Natural killer cell treated with Interleukin-12 subunit alpha and Interleukin-12 subunit beta and Interleukin-15 and Interleukin-18, amount 100 ng/mL, for 72 hours (primary cell): ENCODE measurements around the gene ATXN7. TPM values are rescaled to one million over a fixed set of nuclear protein-coding genes. Genes with fewer than 3 reads are reported as not detected.
A peak's percentile ranks its signal among the peaks of the same experiment; 100 is the strongest.

Experiments
- ATAC-seq, 2 donors: fragments of 150-1000 bp; cut with Tn5 transposase in 1 of 2; sonication (Bioruptor Pico), chemical (Tn5 transposase) in 1 of 2; 2 replicates each; pipeline ENCODE4 v1.10.0; 2021
- DNase-seq: peaks from one replicate; pipeline ENCODE4 v3.0.0; 2022; ENCODE audit warnings: low spot score
- H3K27ac Mint-ChIP-seq, 2 donors: 1 replicate in 1 of 2; 2 replicates in 1 of 2; pipeline ENCODE4 v1.8.0; 2022; ENCODE audit warnings: mixed read lengths in 2 of 2, mild to moderate bottlenecking in 1 of 2, moderate library complexity in 1 of 2
- H3K27me3 Mint-ChIP-seq, 2 donors: 1 replicate in 1 of 2; 2 replicates in 1 of 2; pipeline ENCODE4 v1.8.0; 2022; ENCODE audit warnings: mixed read lengths in 2 of 2
- H3K36me3 Mint-ChIP-seq: one replicate; pipeline ENCODE4 v1.8.0; 2022; ENCODE audit warnings: mixed read lengths
- H3K4me1 Mint-ChIP-seq, 2 donors: 1 replicate in 1 of 2; 2 replicates in 1 of 2; pipeline ENCODE4 v1.8.0; 2022; ENCODE audit warnings: low read depth in 2 of 2, mixed read lengths in 2 of 2, mild to moderate bottlenecking in 1 of 2
- H3K4me3 Mint-ChIP-seq: one replicate; pipeline ENCODE4 v1.8.0; 2022; ENCODE audit warnings: mixed read lengths
- H3K9me3 Mint-ChIP-seq: 2 replicates; pipeline ENCODE4 v1.8.0; 2022; ENCODE audit warnings: mixed read lengths
- total RNA-seq, 2 donors: library from RNA; stranded (reverse); gene quantifications; one replicate each; pipeline ENCODE4 v1.2.3, GENCODE V29; 2022

ATXN7 gene
- total RNA-seq, 2 donors from 2014 or later, result 96.5 to 101 TPM

DNA sequence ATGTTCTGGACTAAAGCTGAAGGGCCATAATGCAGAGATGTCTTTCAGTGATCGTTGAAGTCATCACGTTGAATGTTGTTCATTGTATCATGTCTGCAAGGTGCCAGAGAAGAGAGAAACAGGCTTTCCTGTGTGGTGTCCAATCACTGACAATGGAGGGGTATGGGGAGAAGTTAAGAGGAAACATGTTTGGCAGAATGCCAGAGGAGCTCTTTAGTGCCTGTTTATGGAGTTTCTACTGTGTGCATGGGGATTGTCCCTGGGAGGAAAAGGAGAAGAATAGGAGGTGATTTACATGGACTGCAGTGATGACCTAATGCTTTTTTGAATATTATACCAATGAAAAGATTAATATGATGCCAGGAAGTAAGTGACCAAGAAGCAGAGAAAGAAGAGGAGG lies 36.8 kb downstream of the ATXN7 start:
- ATAC-seq (no peak), DNase-seq (no peak)
- Mint-ChIP-seq H3K36me3 (peaks cover 20% of the 10 kb centered on the region), H3K4me1 (peaks cover 17 to 24% of the 10 kb centered on the region in 2 donors), H3K4me3 (no peak overlapping the region), H3K27ac (peak overlapping the region in 1 of 2 donors; percentile 12), H3K9me3 (no peaks in the 10 kb centered on the region), H3K27me3 (no peaks in the 10 kb centered on the region)

DNA sequence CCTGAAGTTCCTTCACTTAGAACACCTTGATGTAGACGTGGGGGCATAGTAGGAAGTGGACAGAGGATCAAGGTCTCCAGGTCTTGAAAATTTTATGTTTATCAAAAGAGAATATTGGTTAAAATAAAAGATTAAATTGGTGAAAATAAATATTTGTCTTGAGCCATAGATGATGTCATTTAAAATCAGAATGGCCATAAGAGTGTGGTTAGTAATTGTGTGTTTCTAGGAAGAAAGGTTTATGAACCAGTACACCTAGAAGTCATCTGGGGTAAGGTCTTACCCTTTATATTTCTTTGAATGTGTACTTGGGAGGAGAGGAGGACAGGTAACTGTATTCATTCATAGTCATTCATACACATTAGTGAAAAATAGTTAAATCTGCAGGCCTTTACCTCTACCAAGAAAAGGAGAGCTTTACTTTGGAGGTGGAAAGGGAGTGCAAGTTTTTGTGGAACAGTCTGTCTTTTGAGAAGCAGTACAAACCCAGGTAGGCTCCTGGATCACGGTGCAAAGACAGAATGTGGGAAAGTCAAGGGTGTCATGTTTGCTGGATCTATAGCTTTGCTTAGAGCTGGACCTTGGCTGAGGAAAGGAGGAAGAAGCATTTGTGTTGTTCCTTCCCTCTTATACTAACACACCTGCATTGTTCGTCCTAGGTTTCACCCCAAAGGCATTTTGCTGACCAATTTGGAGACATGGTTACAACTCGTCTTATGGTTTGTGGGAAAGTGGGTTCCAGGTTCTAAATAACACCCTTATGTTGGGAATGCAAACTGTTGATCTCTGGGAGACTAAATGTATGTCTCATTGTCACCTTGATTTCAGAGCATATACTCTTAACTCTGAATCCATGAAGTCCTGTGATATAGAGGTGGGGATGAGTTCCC lies 42.3 kb downstream of the ATXN7 start:
- Mint-ChIP-seq H3K4me3 (no peak overlapping the region), H3K36me3 (peaks cover 5% of the 10 kb centered on the region), H3K27ac (no peak overlapping the region), H3K4me1 (peaks cover 15 to 17% of the 10 kb centered on the region in 2 donors), H3K27me3 (no peaks in the 10 kb centered on the region), H3K9me3 (no peaks in the 10 kb centered on the region)
- ATAC-seq (no peak), DNase-seq (no peak)

DNA sequence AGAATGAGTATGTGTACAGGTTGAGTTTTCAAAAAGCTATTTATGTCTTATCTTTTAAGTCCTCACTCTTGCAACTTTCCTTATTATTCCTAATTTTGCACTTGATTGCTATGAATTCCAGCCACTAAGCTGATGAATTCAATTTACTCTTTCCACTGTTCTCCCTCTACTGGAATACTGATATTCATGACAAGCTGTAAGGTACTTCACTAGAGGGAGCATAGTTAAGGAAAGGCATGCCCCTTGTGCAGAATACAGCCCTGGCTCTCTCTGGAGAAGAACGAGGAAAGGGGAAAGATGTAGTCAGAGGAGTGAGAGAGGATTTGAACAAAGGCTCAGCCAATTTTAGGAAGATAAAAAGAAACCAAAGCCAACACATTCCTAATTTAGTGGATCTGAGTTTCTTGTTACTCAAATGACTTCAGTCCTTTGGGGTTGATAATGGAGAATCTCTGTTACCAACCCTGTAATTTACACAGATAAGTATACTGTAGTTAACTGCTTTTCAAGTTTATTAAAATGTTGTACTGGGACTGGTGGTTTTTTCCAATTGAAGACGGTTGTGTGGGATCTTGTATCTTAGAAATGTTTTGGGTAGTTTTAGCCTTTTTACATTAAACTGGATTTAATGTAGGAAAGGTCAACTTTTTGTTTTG lies 44.5 kb downstream of the ATXN7 start:
- H3K4me3 Mint-ChIP-seq, result no peak overlapping the region
- peak overlapping the region in 1 of 2 donors; percentile 4 for H3K27ac Mint-ChIP-seq
- peaks cover 18 to 27% of the 10 kb centered on the region in 2 donors for H3K4me1 Mint-ChIP-seq
- DNase-seq (no peak), ATAC-seq (no peak)
- H3K36me3 Mint-ChIP-seq, result no peaks in the 10 kb centered on the region
- H3K27me3 Mint-ChIP-seq, result no peaks in the 10 kb centered on the region
- H3K9me3 Mint-ChIP-seq, result no peaks in the 10 kb centered on the region

DNA sequence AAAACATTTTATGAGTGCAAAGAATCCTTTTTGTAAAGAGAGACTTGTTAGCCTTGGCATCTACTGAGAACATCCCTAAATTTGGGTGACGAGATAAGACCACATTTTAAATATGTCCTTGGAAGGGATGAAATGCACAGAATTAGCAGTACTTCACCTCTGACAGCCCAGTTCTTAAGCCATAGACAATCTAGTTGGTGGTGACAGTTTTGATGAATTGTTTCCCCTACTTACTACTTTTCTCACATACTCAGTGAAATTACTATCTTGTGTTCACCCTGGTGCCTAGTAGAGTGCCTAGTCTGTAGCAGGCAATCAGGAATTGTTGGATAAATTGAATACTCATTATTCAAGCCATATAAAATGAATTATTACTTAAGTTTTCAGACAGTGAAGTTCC lies 45.1 kb downstream of the ATXN7 start:
- H3K4me1 Mint-ChIP-seq, result peaks cover 18 to 33% of the 10 kb centered on the region in 2 donors
- DNase-seq, result no peak

DNA sequence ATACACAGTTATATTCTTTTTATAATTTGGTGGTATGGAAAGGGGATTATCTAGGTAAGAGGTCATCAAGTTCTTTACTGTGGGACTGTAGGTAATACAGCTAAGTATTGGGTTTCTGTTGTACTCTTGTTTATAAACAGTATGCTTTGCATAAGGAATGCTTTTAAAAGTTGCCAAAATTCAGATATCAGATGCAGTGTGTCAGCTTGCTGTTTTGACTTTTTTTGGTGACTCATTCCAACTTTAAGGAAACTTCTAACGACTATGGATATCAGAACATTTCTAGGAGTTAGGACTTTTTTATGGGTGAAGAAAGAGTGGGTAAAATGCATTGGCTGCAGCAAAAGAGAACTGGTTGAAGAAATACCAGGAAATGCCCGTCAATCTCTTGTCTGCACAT lies 45.8 kb downstream of the ATXN7 start:
- no peaks in the 10 kb centered on the region for H3K36me3 Mint-ChIP-seq
- ATAC-seq (no peak), DNase-seq (no peak)
- H3K4me1 Mint-ChIP-seq, result peaks cover 15 to 40% of the 10 kb centered on the region in 2 donors
- H3K9me3 Mint-ChIP-seq, result no peaks in the 10 kb centered on the region
- H3K4me3 Mint-ChIP-seq, result no peak overlapping the region
- no peaks in the 10 kb centered on the region for H3K27me3 Mint-ChIP-seq
- H3K27ac Mint-ChIP-seq, result no peak overlapping the region

More for the DNA sequence above, 45.1 kb downstream of the ATXN7 start:
- H3K27me3 Mint-ChIP-seq, result no peaks in the 10 kb centered on the region
- H3K9me3 Mint-ChIP-seq, result no peaks in the 10 kb centered on the region
- H3K36me3 Mint-ChIP-seq, result no peaks in the 10 kb centered on the region
- H3K4me3 Mint-ChIP-seq, result no peak overlapping the region
- ATAC-seq, result no peak
- H3K27ac Mint-ChIP-seq, result peak overlapping the region in 1 of 2 donors; percentile 4

DNA sequence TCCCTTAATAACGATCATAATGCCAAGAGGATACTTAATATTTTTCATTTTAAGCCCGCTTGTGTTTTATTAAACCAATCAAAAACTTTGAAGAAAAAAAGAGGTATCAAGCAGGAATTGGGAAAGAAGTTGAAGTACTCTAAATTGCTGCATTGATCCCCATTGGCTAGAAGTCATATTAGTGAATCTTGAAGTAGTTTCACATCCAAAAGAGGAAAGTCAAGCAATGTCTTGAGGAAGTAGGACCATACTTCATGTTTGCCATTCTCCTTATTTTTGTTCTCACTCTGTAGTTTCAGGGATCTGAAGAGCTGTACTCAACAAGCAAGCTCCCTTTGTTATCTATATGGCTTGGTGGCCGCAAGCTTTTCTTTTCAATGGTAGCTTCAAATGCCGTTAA lies 46.3 kb downstream of the ATXN7 start:
- no peak overlapping the region for H3K4me3 Mint-ChIP-seq
- no peaks in the 10 kb centered on the region for H3K27me3 Mint-ChIP-seq
- DNase-seq, result no peak
- peak overlapping the region; percentile 72 to 86 for H3K27ac Mint-ChIP-seq
- ATAC-seq, result no peak
- H3K4me1 Mint-ChIP-seq, result peaks cover 16 to 40% of the 10 kb centered on the region in 2 donors
- H3K36me3 Mint-ChIP-seq, result no peaks in the 10 kb centered on the region
- H3K9me3 Mint-ChIP-seq, result no peaks in the 10 kb centered on the region

DNA sequence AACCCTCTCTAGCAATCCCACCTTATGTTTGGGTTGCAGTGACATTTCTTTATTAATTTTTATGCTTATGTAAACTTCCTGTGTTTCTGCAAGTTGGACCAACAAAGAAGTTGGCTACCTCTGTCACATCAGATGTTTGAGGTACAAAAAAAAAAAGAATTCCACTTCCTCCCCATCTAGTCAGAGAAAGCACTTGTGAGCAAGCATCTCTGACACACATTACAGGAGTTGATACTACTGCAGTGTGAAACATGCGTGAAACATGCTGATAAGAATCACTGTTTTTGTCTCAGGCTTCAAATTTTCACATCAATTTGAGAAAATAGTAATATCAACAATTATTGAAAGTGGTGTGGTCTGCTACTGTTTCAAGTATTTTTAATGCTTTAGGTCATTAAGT lies 47.2 kb downstream of the ATXN7 start:
- Mint-ChIP-seq H3K27ac (peak overlapping the region; percentile 72 to 86), H3K4me3 (peak overlapping the region; percentile 87)

DNA sequence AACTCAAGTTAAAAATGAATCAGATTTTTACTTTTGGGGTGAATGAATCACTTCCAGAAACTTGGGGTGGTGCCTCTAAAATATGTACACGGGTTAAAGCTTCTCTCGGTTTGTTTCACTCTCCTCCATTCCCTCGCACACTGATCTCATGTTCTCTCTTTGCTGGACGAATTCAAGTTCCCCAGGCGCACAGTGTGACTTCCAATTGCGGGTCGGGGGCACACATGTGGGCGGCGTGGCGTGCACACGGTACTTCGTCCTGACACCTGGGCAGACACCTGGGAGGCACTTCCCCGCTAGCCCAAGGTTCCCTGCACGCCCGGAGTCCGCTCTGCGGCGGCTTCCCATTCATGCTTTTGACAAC lies 47.8 kb downstream of the ATXN7 start:
- peaks cover 18 to 39% of the 10 kb centered on the region in 2 donors for H3K4me1 Mint-ChIP-seq
- H3K9me3 Mint-ChIP-seq, result no peaks in the 10 kb centered on the region
- H3K27me3 Mint-ChIP-seq, result no peaks in the 10 kb centered on the region
- ATAC-seq (peak in 1 of 2 donors; percentile 5), DNase-seq (no peak)
- H3K27ac Mint-ChIP-seq, result peak overlapping the region; percentile 72 to 86
- peaks cover 4% of the 10 kb centered on the region for H3K36me3 Mint-ChIP-seq
- peak overlapping the region; percentile 87 for H3K4me3 Mint-ChIP-seq

More for the DNA sequence above, 47.2 kb downstream of the ATXN7 start:
- H3K9me3 Mint-ChIP-seq, result no peaks in the 10 kb centered on the region
- no peak for DNase-seq
- no peaks in the 10 kb centered on the region for H3K27me3 Mint-ChIP-seq
- peaks cover 16 to 39% of the 10 kb centered on the region in 2 donors for H3K4me1 Mint-ChIP-seq
- no peak for ATAC-seq
- H3K36me3 Mint-ChIP-seq, result no peaks in the 10 kb centered on the region

DNA sequence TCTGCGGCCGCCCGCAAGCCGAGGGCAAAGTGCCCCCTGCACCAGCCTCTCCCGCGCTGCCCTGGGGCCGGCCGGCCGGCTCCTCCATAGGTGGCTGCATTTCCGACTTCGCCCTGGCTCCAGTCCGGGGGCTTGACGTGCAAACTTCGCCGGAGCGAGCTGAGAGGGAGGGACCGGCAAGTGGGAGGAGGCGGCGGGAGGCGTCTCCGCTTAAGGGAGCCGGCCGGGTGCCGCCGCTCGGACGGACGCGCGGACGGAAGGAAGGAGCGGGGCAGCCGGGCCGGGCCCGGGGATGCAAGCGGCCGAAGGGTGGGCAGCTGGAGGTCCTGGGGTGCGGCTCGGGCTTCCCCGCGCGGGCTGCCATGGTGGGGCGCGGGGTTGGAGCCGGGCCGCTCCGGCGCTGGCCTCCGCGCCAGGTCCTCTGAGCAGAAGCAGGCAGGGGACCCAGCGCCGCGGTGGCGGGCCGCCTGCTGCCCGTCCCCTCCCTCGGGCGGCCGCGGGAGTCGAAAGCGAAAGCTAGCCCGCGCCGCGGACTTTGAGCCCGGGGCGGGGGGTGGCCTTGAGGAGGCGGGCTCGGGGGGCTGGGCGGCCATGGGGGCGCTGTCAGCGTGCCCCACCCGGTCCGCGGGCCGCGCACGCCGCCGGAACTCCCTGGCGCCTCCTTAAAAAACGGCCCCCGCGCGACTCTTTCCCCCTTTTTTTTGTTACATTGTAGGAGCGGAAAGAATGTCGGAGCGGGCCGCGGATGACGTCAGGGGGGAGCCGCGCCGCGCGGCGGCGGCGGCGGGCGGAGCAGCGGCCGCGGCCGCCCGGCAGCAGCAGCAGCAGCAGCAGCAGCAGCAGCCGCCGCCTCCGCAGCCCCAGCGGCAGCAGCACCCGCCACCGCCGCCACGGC lies 48.5 kb downstream of the ATXN7 start, which contains the start of gene SCAANT1:
Gene SCAANT1, minus strand, starts transcription at position 511 of the 895 bp plus-strand sequence.
- peaks cover 21 to 39% of the 10 kb centered on the region in 2 donors for H3K4me1 Mint-ChIP-seq
- H3K27ac Mint-ChIP-seq, result peak within 1 kb of the TSS; percentile 85 to 86
- peak; percentile 89 to 94 for ATAC-seq
- DNase-seq, result peak; percentile 92
- peak within 1 kb of the TSS; percentile 87 for H3K4me3 Mint-ChIP-seq
- no peaks in the 10 kb centered on the region for H3K27me3 Mint-ChIP-seq
- peaks cover 6% of the 10 kb centered on the region for H3K36me3 Mint-ChIP-seq
- no peaks in the 10 kb centered on the region for H3K9me3 Mint-ChIP-seq

DNA sequence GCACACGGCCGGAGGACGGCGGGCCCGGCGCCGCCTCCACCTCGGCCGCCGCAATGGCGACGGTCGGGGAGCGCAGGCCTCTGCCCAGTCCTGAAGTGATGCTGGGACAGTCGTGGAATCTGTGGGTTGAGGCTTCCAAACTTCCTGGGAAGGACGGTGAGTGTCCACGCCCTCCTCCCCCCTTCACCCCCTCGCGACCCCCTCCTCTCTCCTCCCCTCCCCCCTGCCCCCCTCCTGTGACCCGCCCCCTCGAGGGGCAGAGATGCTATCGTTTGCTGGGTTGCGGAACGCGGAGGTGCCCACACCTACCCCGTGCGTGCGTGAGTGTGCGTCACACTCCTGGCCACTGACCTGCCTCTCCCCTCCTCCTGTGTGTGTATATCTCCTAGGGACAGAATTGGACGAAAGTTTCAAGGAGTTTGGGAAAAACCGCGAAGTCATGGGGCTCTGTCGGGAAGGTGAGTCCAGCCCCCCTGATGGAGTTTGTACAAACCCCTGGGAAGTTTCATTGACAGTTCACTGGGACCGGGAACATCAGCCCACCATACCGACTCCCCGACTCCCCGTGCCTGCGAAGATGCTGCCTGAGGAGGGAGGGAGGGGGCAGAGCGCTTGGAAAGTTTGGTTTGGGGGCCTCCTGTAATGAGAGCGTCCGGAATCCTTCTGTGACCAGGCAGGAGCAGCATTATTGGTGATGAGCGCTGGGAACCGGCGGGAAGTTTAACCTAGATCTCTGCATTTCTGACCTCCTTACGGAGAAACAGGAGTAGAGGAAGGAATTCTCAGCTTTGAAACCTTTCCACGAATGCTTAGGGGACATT lies 49.3 kb downstream of the ATXN7 start:
- peak overlapping the region; percentile 83 for H3K4me3 Mint-ChIP-seq
- H3K27me3 Mint-ChIP-seq, result no peaks in the 10 kb centered on the region
- H3K9me3 Mint-ChIP-seq, result no peaks in the 10 kb centered on the region
- peak overlapping the region; percentile 77 to 85 for H3K27ac Mint-ChIP-seq
- DNase-seq (peak; percentile 65), ATAC-seq (peak; percentile 12 to 55)
- peaks cover 14% of the 10 kb centered on the region for H3K36me3 Mint-ChIP-seq
- peaks cover 27 to 46% of the 10 kb centered on the region in 2 donors for H3K4me1 Mint-ChIP-seq

DNA sequence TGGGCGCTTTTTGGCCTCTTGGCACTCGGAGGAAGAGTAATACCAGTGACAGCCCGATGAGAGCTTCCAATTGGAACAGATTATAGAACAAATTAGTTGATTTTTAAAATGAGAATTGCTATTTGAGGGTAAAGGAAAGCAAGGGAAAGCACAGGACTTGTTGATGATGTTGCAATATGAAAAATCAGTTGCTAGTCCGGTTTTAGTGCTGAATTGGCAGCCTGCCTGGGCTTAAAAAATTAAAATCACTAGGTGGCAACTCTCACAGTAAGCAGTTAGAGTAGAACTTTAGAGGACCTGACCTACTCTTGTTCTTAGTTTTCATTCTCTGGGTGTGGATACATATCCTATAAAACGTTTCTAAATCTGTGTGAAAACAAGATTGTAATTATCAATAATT lies 50.6 kb downstream of the ATXN7 start:
- H3K27ac Mint-ChIP-seq, result peak overlapping the region; percentile 77 to 85

DNA sequence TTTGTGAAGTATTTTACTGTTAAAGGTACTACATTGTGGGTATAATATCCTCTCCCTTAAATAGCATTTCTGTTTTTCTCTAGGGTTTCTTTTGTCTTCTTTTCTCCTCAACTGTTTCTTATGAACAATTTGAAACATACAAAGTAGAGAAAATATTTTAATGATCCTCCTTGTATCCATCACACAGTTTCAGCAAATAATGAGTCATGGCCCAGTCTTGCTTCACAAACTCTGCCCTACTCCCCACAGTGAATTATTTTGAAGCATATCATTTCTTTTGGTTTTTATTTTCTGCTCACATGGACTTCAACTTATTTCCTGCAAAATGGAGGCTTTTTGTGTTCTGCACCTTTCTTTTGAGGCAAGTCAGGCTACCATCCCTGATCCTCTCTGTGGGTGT lies 54.7 kb downstream of the ATXN7 start:
- no peaks in the 10 kb centered on the region for H3K9me3 Mint-ChIP-seq
- DNase-seq (no peak), ATAC-seq (no peak)
- peaks cover 26% of the 10 kb centered on the region for H3K36me3 Mint-ChIP-seq
- peak overlapping the region in 1 of 2 donors; percentile 64 for H3K27ac Mint-ChIP-seq
- peaks cover 30 to 46% of the 10 kb centered on the region in 2 donors for H3K4me1 Mint-ChIP-seq
- no peaks in the 10 kb centered on the region for H3K27me3 Mint-ChIP-seq
- no peak overlapping the region for H3K4me3 Mint-ChIP-seq

More for the DNA sequence above, 50.6 kb downstream of the ATXN7 start:
- no peak for DNase-seq
- ATAC-seq, result no peak
- no peaks in the 10 kb centered on the region for H3K9me3 Mint-ChIP-seq
- H3K36me3 Mint-ChIP-seq, result peaks cover 22% of the 10 kb centered on the region
- peaks cover 36 to 56% of the 10 kb centered on the region in 2 donors for H3K4me1 Mint-ChIP-seq
- peak overlapping the region; percentile 83 for H3K4me3 Mint-ChIP-seq
- H3K27me3 Mint-ChIP-seq, result no peaks in the 10 kb centered on the region
